ENCODE results near the gene HOXB6.
A peak's percentile ranks its signal among the peaks of the same experiment; 100 is the strongest.

Gene HOXB6

GRCh38 chr17:48597778-48598631 is 6.8 kb downstream of the HOXB6 start:
- no peak overlapping the region for H3K27ac ChIP-seq (ENCODE audit: low read depth, low read length)

GRCh38 chr17:48597528-48597777 is 7.3 kb downstream of the HOXB6 start:
- Histone ChIP-seq H3K18ac (ENCODE audit: low read length) (no peak overlapping the region), H4K5ac (ENCODE audit: low read length) (no peak overlapping the region)

More at GRCh38 chr17:48597778-48598631, 6.8 kb downstream of the HOXB6 start:
- no peak overlapping the region for H2AK5ac ChIP-seq (ENCODE audit: low read length)
- no peak overlapping the region for H4K5ac ChIP-seq (ENCODE audit: low read length)
- H3K79me1 ChIP-seq (ENCODE audit: low read length), result no peaks in the 10 kb centered on the region
- WGBS (ENCODE audit: extremely low coverage, insufficient coverage, low lambda C conversion rate), result no CpG with 5 or more reads among the region's 68 CpGs
- H3K56ac ChIP-seq (ENCODE audit: low read length), result peak overlapping the region; percentile 30
- no peak for DNase-seq
- no peak overlapping the region for H2BK5ac ChIP-seq (ENCODE audit: low read length)
- no peaks in the 10 kb centered on the region for H3K79me2 ChIP-seq (ENCODE audit: control insufficient read depth, insufficient read depth, low read length)
- no peak overlapping the region for H2BK120ac ChIP-seq (ENCODE audit: low read depth, low read length)
- H3K4me2 ChIP-seq (ENCODE audit: low read length), result peak overlapping the region; percentile 37
- no peak overlapping the region for H3K18ac ChIP-seq (ENCODE audit: low read length)
- peaks cover 11% of the 10 kb centered on the region for H3K4me1 ChIP-seq (ENCODE audit: control insufficient read depth, low read depth, low read length)
- no peak overlapping the region for H2BK15ac ChIP-seq (replicated peaks; ENCODE audit: low read depth)
- H3K23ac ChIP-seq (ENCODE audit: low read length), result peak overlapping the region; percentile 29
- peaks cover 83% of the 10 kb centered on the region for H3K27me3 ChIP-seq (ENCODE audit: insufficient read depth, low read length, poor library complexity)
- H3K4me3 ChIP-seq (ENCODE audit: low read length), result no peak overlapping the region
- H4K8ac ChIP-seq (ENCODE audit: low read depth, low read length), result no peak overlapping the region
- H3K36me3 ChIP-seq (ENCODE audit: control insufficient read depth, insufficient read depth, low read length), result no peaks in the 10 kb centered on the region
- peak overlapping the region; percentile 26 for H3K9ac ChIP-seq (ENCODE audit: low read length)
- H3K4ac ChIP-seq (ENCODE audit: low read depth, low read length), result no peak overlapping the region

GRCh38 chr17:48596735-48597527 is 7.9 kb downstream of the HOXB6 start:
- H3K27me3 ChIP-seq (ENCODE audit: insufficient read depth, low read length, poor library complexity), result peaks cover 86% of the 10 kb centered on the region

More at GRCh38 chr17:48597528-48597777, 7.3 kb downstream of the HOXB6 start:
- Histone ChIP-seq H3K79me1 (ENCODE audit: low read length) (no peaks in the 10 kb centered on the region), H2BK15ac (replicated peaks; ENCODE audit: low read depth) (no peak overlapping the region), H3K4me1 (ENCODE audit: control insufficient read depth, low read depth, low read length) (peaks cover 11% of the 10 kb centered on the region), H3K27me3 (ENCODE audit: insufficient read depth, low read length, poor library complexity) (peaks cover 85% of the 10 kb centered on the region), H3K4me3 (ENCODE audit: low read length) (no peak overlapping the region), H3K9ac (ENCODE audit: low read length) (no peak overlapping the region), H2AK5ac (ENCODE audit: low read length) (no peak overlapping the region), H3K23ac (ENCODE audit: low read length) (peak overlapping the region; percentile 29), H3K4me2 (ENCODE audit: low read length) (peak overlapping the region; percentile 37), H2BK5ac (ENCODE audit: low read length) (no peak overlapping the region), H3K79me2 (ENCODE audit: control insufficient read depth, insufficient read depth, low read length) (no peaks in the 10 kb centered on the region), H4K8ac (ENCODE audit: low read depth, low read length) (no peak overlapping the region), H2BK120ac (ENCODE audit: low read depth, low read length) (no peak overlapping the region), H3K36me3 (ENCODE audit: control insufficient read depth, insufficient read depth, low read length) (no peaks in the 10 kb centered on the region), H3K27ac (ENCODE audit: low read depth, low read length) (no peak overlapping the region), H3K56ac (ENCODE audit: low read length) (peak overlapping the region; percentile 30), H3K4ac (ENCODE audit: low read depth, low read length) (no peak overlapping the region)
- no CpG with 5 or more reads among the region's 16 CpGs for WGBS (ENCODE audit: extremely low coverage, insufficient coverage, low lambda C conversion rate)
- no peak for DNase-seq

GRCh38 chr17:48596000-48596734 is 8.6 kb downstream of the HOXB6 start:
- H3K18ac ChIP-seq (ENCODE audit: low read length), result no peak overlapping the region
- H3K9ac ChIP-seq (ENCODE audit: low read length), result peak overlapping the region; percentile 22
- no peak overlapping the region for H2AK5ac ChIP-seq (ENCODE audit: low read length)
- H2BK120ac ChIP-seq (ENCODE audit: low read depth, low read length), result no peak overlapping the region
- H3K4me3 ChIP-seq (ENCODE audit: low read length), result no peak overlapping the region
- peaks cover 7% of the 10 kb centered on the region for H3K4me1 ChIP-seq (ENCODE audit: control insufficient read depth, low read depth, low read length)
- H3K36me3 ChIP-seq (ENCODE audit: control insufficient read depth, insufficient read depth, low read length), result no peaks in the 10 kb centered on the region
- peak overlapping the region; percentile 10 for H3K56ac ChIP-seq (ENCODE audit: low read length)
- DNase-seq, result no peak
- no peak overlapping the region for H2BK5ac ChIP-seq (ENCODE audit: low read length)
- no peak overlapping the region for H3K4ac ChIP-seq (ENCODE audit: low read depth, low read length)
- no peak overlapping the region for H4K8ac ChIP-seq (ENCODE audit: low read depth, low read length)
- no peak overlapping the region for H2BK15ac ChIP-seq (replicated peaks; ENCODE audit: low read depth)
- no peaks in the 10 kb centered on the region for H3K79me1 ChIP-seq (ENCODE audit: low read length)
- no CpG with 5 or more reads among the region's 54 CpGs for WGBS (ENCODE audit: extremely low coverage, insufficient coverage, low lambda C conversion rate)
- no peak overlapping the region for H4K5ac ChIP-seq (ENCODE audit: low read length)
- H3K27ac ChIP-seq (ENCODE audit: low read depth, low read length), result no peak overlapping the region
- H3K79me2 ChIP-seq (ENCODE audit: control insufficient read depth, insufficient read depth, low read length), result no peaks in the 10 kb centered on the region
- peak overlapping the region; percentile 51 for H3K23ac ChIP-seq (ENCODE audit: low read length)
- peaks cover 84% of the 10 kb centered on the region for H3K27me3 ChIP-seq (ENCODE audit: insufficient read depth, low read length, poor library complexity)
- peak overlapping the region; percentile 57 for H3K4me2 ChIP-seq (ENCODE audit: low read length)

More at GRCh38 chr17:48596735-48597527, 7.9 kb downstream of the HOXB6 start:
- Histone ChIP-seq H4K8ac (ENCODE audit: low read depth, low read length) (no peak overlapping the region), H2BK120ac (ENCODE audit: low read depth, low read length) (no peak overlapping the region), H2AK5ac (ENCODE audit: low read length) (no peak overlapping the region), H3K27ac (ENCODE audit: low read depth, low read length) (no peak overlapping the region), H2BK5ac (ENCODE audit: low read length) (no peak overlapping the region), H3K4me1 (ENCODE audit: control insufficient read depth, low read depth, low read length) (peaks cover 11% of the 10 kb centered on the region), H3K36me3 (ENCODE audit: control insufficient read depth, insufficient read depth, low read length) (no peaks in the 10 kb centered on the region), H3K9ac (ENCODE audit: low read length) (no peak overlapping the region), H3K79me2 (ENCODE audit: control insufficient read depth, insufficient read depth, low read length) (no peaks in the 10 kb centered on the region), H3K4ac (ENCODE audit: low read depth, low read length) (no peak overlapping the region), H3K79me1 (ENCODE audit: low read length) (no peaks in the 10 kb centered on the region), H3K18ac (ENCODE audit: low read length) (no peak overlapping the region), H3K56ac (ENCODE audit: low read length) (peak overlapping the region; percentile 22), H4K5ac (ENCODE audit: low read length) (no peak overlapping the region), H3K23ac (ENCODE audit: low read length) (no peak overlapping the region), H3K4me2 (ENCODE audit: low read length) (no peak overlapping the region), H2BK15ac (replicated peaks; ENCODE audit: low read depth) (no peak overlapping the region), H3K4me3 (ENCODE audit: low read length) (no peak overlapping the region)
- WGBS (ENCODE audit: extremely low coverage, insufficient coverage, low lambda C conversion rate), result no CpG with 5 or more reads among the region's 26 CpGs
- DNase-seq, result no peak

GRCh38 chr17:48595278-48595999 is 9.3 kb downstream of the HOXB6 start:
- WGBS (ENCODE audit: extremely low coverage, insufficient coverage, low lambda C conversion rate), result no CpG with 5 or more reads among the region's 25 CpGs

More at GRCh38 chr17:48595278-48595999, 9.3 kb downstream of the HOXB6 start:
- Histone ChIP-seq H3K27me3 (ENCODE audit: insufficient read depth, low read length, poor library complexity) (peaks cover 86% of the 10 kb centered on the region), H3K23ac (ENCODE audit: low read length) (no peak overlapping the region), H2BK5ac (ENCODE audit: low read length) (no peak overlapping the region), H3K36me3 (ENCODE audit: control insufficient read depth, insufficient read depth, low read length) (no peaks in the 10 kb centered on the region), H3K4me2 (ENCODE audit: low read length) (no peak overlapping the region), H3K4me3 (ENCODE audit: low read length) (no peak overlapping the region), H3K9ac (ENCODE audit: low read length) (no peak overlapping the region), H3K79me1 (ENCODE audit: low read length) (no peaks in the 10 kb centered on the region), H2AK5ac (ENCODE audit: low read length) (no peak overlapping the region), H4K8ac (ENCODE audit: low read depth, low read length) (no peak overlapping the region), H3K79me2 (ENCODE audit: control insufficient read depth, insufficient read depth, low read length) (no peaks in the 10 kb centered on the region), H3K18ac (ENCODE audit: low read length) (no peak overlapping the region), H2BK120ac (ENCODE audit: low read depth, low read length) (no peak overlapping the region), H3K56ac (ENCODE audit: low read length) (no peak overlapping the region), H3K27ac (ENCODE audit: low read depth, low read length) (no peak overlapping the region), H4K5ac (ENCODE audit: low read length) (no peak overlapping the region), H3K4ac (ENCODE audit: low read depth, low read length) (no peak overlapping the region), H2BK15ac (replicated peaks; ENCODE audit: low read depth) (no peak overlapping the region), H3K4me1 (ENCODE audit: control insufficient read depth, low read depth, low read length) (peaks cover 7% of the 10 kb centered on the region)
- DNase-seq, result no peak

All from mesendoderm (in vitro differentiated cells).